Neuronal stem cell (in vitro differentiated cells): Measurements from ENCODE around the gene PODN.

Experiments used
- DNase-seq: peaks from one replicate; pipeline ENCODE4 v3.0.0-alpha.2; 2013; ENCODE audit warnings: low spot score
- H2AFZ ChIP-seq: one replicate; pipeline ENCODE4 v1.6.1; 2013; ENCODE audit warnings: mild to moderate bottlenecking, low read length, inconsistent platforms
- H2AK5ac ChIP-seq: 2 replicates; pipeline ENCODE4 v1.6.1; 2013; ENCODE audit warnings: low read depth, mild to moderate bottlenecking, inconsistent platforms, low read length, moderate library complexity, mixed read lengths
- H2BK120ac ChIP-seq: 2 replicates; pipeline ENCODE4 v1.6.1; 2013; ENCODE audit warnings: low read depth, mild to moderate bottlenecking, inconsistent platforms, low read length, moderate library complexity, mixed read lengths
- H2BK12ac ChIP-seq: one replicate; pipeline ENCODE4 v1.6.1; 2013; ENCODE audit warnings: low read length, inconsistent platforms
- H2BK15ac ChIP-seq: 2 replicates; pipeline ENCODE4 v1.6.1; 2013; ENCODE audit warnings: mild to moderate bottlenecking, low read length, inconsistent platforms, mixed read lengths
- H2BK5ac ChIP-seq: one replicate; pipeline ENCODE4 v1.6.1; 2013; ENCODE audit warnings: inconsistent platforms, mild to moderate bottlenecking, low read length, moderate library complexity
- H3K14ac ChIP-seq: one replicate; pipeline ENCODE4 v1.6.1; 2013; ENCODE audit warnings: low read length, inconsistent platforms
- H3K18ac ChIP-seq: 2 replicates; pipeline ENCODE4 v1.6.1; 2013; ENCODE audit warnings: low read length, inconsistent platforms
- H3K23ac ChIP-seq: 2 replicates; pipeline ENCODE4 v1.6.1; 2013; ENCODE audit warnings: low read depth, mild to moderate bottlenecking, mixed read lengths, low read length, inconsistent platforms; ENCODE audit not compliant: poor library complexity
- H3K27ac ChIP-seq: replicated peaks from 3 replicates; pipeline ENCODE4 v1.5.1; 2013; ENCODE audit warnings: low read length, inconsistent platforms
- H3K27me3 ChIP-seq, 3 experiments: 2 replicates each; pipeline ENCODE4 v1.6.1; 2013; ENCODE audit warnings: low read length in 3 of 3, mild to moderate bottlenecking in 2 of 3, inconsistent platforms in 1 of 3, low read depth in 1 of 3, mixed read lengths in 1 of 3, moderate library complexity in 1 of 3; ENCODE audit not compliant: control insufficient read depth in 3 of 3, insufficient read depth in 3 of 3
- H3K36me3 ChIP-seq, 2 donors: replicated peaks in 1 of 2; 2 replicates each; pipeline ENCODE4 v1.6.1; 2013; ENCODE audit warnings: low read length in 2 of 2; ENCODE audit not compliant: control insufficient read depth in 2 of 2, insufficient read depth in 2 of 2
- H3K4ac ChIP-seq: 2 replicates; pipeline ENCODE4 v1.6.1; 2013; ENCODE audit warnings: inconsistent platforms, mild to moderate bottlenecking, low read length, moderate library complexity
- H3K4me1 ChIP-seq, 2 donors: 1 replicate in 1 of 2; 2 replicates in 1 of 2; pipeline ENCODE4 v1.6.1; 2013; ENCODE audit warnings: low read length in 2 of 2, low read depth in 1 of 2; ENCODE audit not compliant: control insufficient read depth in 2 of 2, insufficient read depth in 1 of 2
- H3K4me2 ChIP-seq: one replicate; pipeline ENCODE4 v1.6.1; 2013; ENCODE audit warnings: mild to moderate bottlenecking, low read length, inconsistent platforms; ENCODE audit not compliant: insufficient read depth, poor library complexity, severe bottlenecking
- H3K4me3 ChIP-seq, 2 donors: 2 replicates each; pipeline ENCODE4 v1.5.1; 2013; ENCODE audit warnings: low read length in 2 of 2, mild to moderate bottlenecking in 2 of 2, inconsistent platforms in 1 of 2, moderate library complexity in 1 of 2
- H3K79me1 ChIP-seq: one replicate; pipeline ENCODE4 v1.6.1; 2013; ENCODE audit warnings: low read depth, mild to moderate bottlenecking, inconsistent platforms, low read length, moderate library complexity
- H3K9ac ChIP-seq: one replicate; pipeline ENCODE4 v1.6.1; 2013; ENCODE audit warnings: mild to moderate bottlenecking, low read depth, low read length, inconsistent platforms; ENCODE audit not compliant: poor library complexity
- H3K9me3 ChIP-seq, 2 donors: replicated peaks in 1 of 2; 2 replicates each; pipeline versions ENCODE3 to v1.6.1; 2013; ENCODE audit warnings: low read length in 2 of 2, mild to moderate bottlenecking in 2 of 2, inconsistent platforms in 1 of 2, low read depth in 1 of 2, mixed read lengths in 1 of 2, moderate library complexity in 1 of 2; ENCODE audit not compliant: control insufficient read depth in 2 of 2, insufficient read depth in 1 of 2
- H4K8ac ChIP-seq: one replicate; pipeline ENCODE4 v1.6.1; 2013; ENCODE audit warnings: low read depth, mild to moderate bottlenecking, inconsistent platforms, low read length, moderate library complexity
- H4K91ac ChIP-seq: one replicate; pipeline ENCODE4 v1.6.1; 2013; ENCODE audit warnings: low read length, low read depth, mild to moderate bottlenecking, inconsistent platforms; ENCODE audit not compliant: poor library complexity
- WGBS, 2 donors: extraction: QIAGEN DNeasy Blood & Tissue Kit; methylation state at CpG; one replicate each; pipeline ENCODE4 v1.1.7; 2013; ENCODE audit warnings: missing lambda C conversion rate in 2 of 2, mixed read lengths in 1 of 2; ENCODE audit not compliant: insufficient read length in 2 of 2, insufficient replicate concordance in 1 of 2; ENCODE audit errors: extremely low coverage in 2 of 2; 5-methylcytosine and 5-hydroxymethylcytosine counted together

Gene PODN

GRCh38 chr1:53120659-53121058, 58.6 kb downstream of the PODN start:
- H2BK120ac ChIP-seq: no peak overlapping the region
- no peak for DNase-seq
- H3K4me2 ChIP-seq: peak overlapping the region; percentile 19
- H2BK15ac ChIP-seq: no peak overlapping the region
- H2BK12ac ChIP-seq: peak overlapping the region; percentile 24
- no peak overlapping the region for H2AFZ ChIP-seq
- H4K8ac ChIP-seq: no peak overlapping the region
- H3K4ac ChIP-seq: no peak overlapping the region
- H3K27ac ChIP-seq: no peak overlapping the region
- no peak overlapping the region for H4K91ac ChIP-seq
- H3K4me3 ChIP-seq: no peak overlapping the region
- no peak overlapping the region for H3K9ac ChIP-seq
- no peak overlapping the region for H2AK5ac ChIP-seq
- H3K18ac ChIP-seq: peak overlapping the region; percentile 55
- H3K79me1 ChIP-seq: peaks cover 3% of the 10 kb centered on the region
- H3K23ac ChIP-seq: no peak overlapping the region
- no peak overlapping the region for H3K14ac ChIP-seq
- no peak overlapping the region for H2BK5ac ChIP-seq
- H3K36me3 ChIP-seq: no peaks in the 10 kb centered on the region
- peaks cover 13 to 26% of the 10 kb centered on the region in 2 donors for H3K4me1 ChIP-seq
- no CpG with 5 or more reads among the region's 12 CpGs for WGBS, 2 donors
- H3K9me3 ChIP-seq: no peaks in the 10 kb centered on the region
- H3K27me3 ChIP-seq: peaks cover 0 to 68% (median 8%) of the 10 kb centered on the region in 3 experiments

- no peak overlapping the region for H3K27ac ChIP-seq
These were observed 59.5 kb downstream of the PODN start for GRCh38 chr1:53121319-53122172.

DNA sequence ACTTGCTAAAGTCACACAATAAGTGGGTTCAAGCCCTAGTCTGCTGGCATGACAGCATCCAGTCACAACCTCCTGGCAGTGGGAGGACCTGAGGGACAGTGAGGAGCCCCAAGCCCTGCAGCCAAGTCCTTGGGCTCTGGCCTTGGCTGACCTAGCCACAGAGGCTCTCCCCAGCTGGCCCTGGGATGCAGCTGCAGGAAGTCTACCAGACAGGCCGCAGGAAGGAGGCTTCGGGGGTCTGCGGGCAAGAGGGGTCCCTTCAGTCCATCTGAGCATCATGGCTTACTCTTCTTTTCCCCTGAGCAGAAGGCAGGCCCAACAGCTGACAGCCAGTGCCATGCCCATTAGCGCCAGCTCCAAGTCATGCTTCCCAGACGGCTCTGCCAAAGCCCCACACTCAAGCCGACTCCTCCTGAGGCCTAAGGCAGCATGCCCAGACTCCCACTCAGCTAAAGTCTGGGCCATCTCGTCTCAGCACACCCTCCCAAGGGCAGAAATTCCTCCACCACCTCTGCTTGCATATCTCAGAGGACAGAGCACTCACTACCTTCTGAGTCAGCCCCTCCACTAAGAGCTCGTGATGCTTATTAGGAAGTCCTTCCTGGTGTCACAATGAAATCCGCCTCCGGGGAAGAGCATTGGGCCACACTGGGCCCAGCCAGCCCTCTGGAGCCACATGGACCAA, 60.3 kb downstream of the PODN start:
- H3K79me1 ChIP-seq: no peaks in the 10 kb centered on the region
- no peak overlapping the region for H3K27ac ChIP-seq
- no peak overlapping the region for H3K4me3 ChIP-seq
- no peaks in the 10 kb centered on the region for H3K36me3 ChIP-seq
- no peak for DNase-seq
- no peak overlapping the region for H4K8ac ChIP-seq
- no peak overlapping the region for H4K91ac ChIP-seq
- H3K9me3 ChIP-seq: no peaks in the 10 kb centered on the region
- H2AFZ ChIP-seq: peak overlapping the region; percentile 79
- H3K4ac ChIP-seq: no peak overlapping the region
- H3K27me3 ChIP-seq: peaks cover 0 to 62% (median 4%) of the 10 kb centered on the region in 3 experiments
- no peak overlapping the region for H2BK5ac ChIP-seq
- no peak overlapping the region for H2AK5ac ChIP-seq
- H2BK120ac ChIP-seq: peak overlapping the region; percentile 11
- no peak overlapping the region for H3K14ac ChIP-seq
- H3K23ac ChIP-seq: peak overlapping the region; percentile 3
- H3K4me2 ChIP-seq: no peak overlapping the region
- H3K18ac ChIP-seq: peak overlapping the region; percentile 29
- peaks cover 12 to 20% of the 10 kb centered on the region in 2 donors for H3K4me1 ChIP-seq
- no peak overlapping the region for H2BK12ac ChIP-seq
- WGBS, 2 donors: no CpG with 5 or more reads among the region's 10 CpGs
- H3K9ac ChIP-seq: no peak overlapping the region
- no peak overlapping the region for H2BK15ac ChIP-seq

More at GRCh38 chr1:53121319-53122172, 59.5 kb downstream of the PODN start:
- H2AFZ ChIP-seq: peak overlapping the region; percentile 79
- H3K23ac ChIP-seq: peak overlapping the region; percentile 8
- H3K14ac ChIP-seq: no peak overlapping the region
- peaks cover 12 to 21% of the 10 kb centered on the region in 2 donors for H3K4me1 ChIP-seq
- no peak overlapping the region for H2BK5ac ChIP-seq
- peak overlapping the region; percentile 53 for H3K9ac ChIP-seq
- peaks cover 3% of the 10 kb centered on the region for H3K79me1 ChIP-seq
- no peaks in the 10 kb centered on the region for H3K9me3 ChIP-seq
- H2BK12ac ChIP-seq: no peak overlapping the region
- no peak overlapping the region for H4K91ac ChIP-seq
- no peak overlapping the region for H4K8ac ChIP-seq
- H3K4me2 ChIP-seq: no peak overlapping the region
- no CpG with 5 or more reads among the region's 18 CpGs for WGBS, 2 donors
- no peak overlapping the region for H2AK5ac ChIP-seq
- no peak overlapping the region for H2BK15ac ChIP-seq
- no peak overlapping the region for H3K4ac ChIP-seq
- peak overlapping the region; percentile 50 for H3K18ac ChIP-seq
- no peak for DNase-seq
- no peak overlapping the region for H2BK120ac ChIP-seq
- H3K4me3 ChIP-seq: no peak overlapping the region
- H3K27me3 ChIP-seq: peaks cover 0 to 66% (median 8%) of the 10 kb centered on the region in 3 experiments
- no peaks in the 10 kb centered on the region for H3K36me3 ChIP-seq

- Histone ChIP-seq H3K4me1 (peaks cover 12 to 17% of the 10 kb centered on the region in 2 donors), H2AK5ac (peak overlapping the region; percentile 35), H3K9ac (no peak overlapping the region), H3K36me3 (no peaks in the 10 kb centered on the region), H3K4ac (no peak overlapping the region), H3K23ac (no peak overlapping the region), H2BK15ac (no peak overlapping the region), H3K9me3 (no peaks in the 10 kb centered on the region), H2AFZ (no peak overlapping the region), H2BK12ac (no peak overlapping the region), H2BK120ac (no peak overlapping the region), H3K14ac (no peak overlapping the region), H3K4me2 (no peak overlapping the region), H3K27ac (no peak overlapping the region), H4K91ac (no peak overlapping the region), H3K4me3 (no peak overlapping the region), H2BK5ac (no peak overlapping the region), H3K79me1 (no peaks in the 10 kb centered on the region), H3K18ac (no peak overlapping the region), H4K8ac (no peak overlapping the region), H3K27me3 (peaks cover 0 to 59% (median 2%) of the 10 kb centered on the region in 3 experiments)
- DNase-seq: no peak
- WGBS, 2 donors: no CpG with 5 or more reads among the region's 7 CpGs
These were observed 61.0 kb downstream of the PODN start for GRCh38 chr1:53122961-53123413.
